CD14-positive monocyte (primary cell): ENCODE results near the gene CENPS. TPM values are rescaled to one million over a fixed set of nuclear protein-coding genes. Genes with fewer than 3 reads are reported as not detected.

Experiments
- DNase-seq, 3 donors: peaks; one replicate each; pipeline ENCODE4 v3.0.0-alpha.2; 2011 to 2022
- H2AFZ ChIP-seq: 2 replicates; pipeline ENCODE4 v1.6.0; 2012; ENCODE audit warnings: mild to moderate bottlenecking, low read depth, low read length, inconsistent platforms; ENCODE audit not compliant: insufficient read depth, poor library complexity, severe bottlenecking
- H3K27ac ChIP-seq, 2 donors: 1 replicate in 1 of 2; 2 replicates in 1 of 2; pipeline ENCODE4 v1.5.1; 2012 to 2013; ENCODE audit warnings: low read length in 2 of 2, control low read depth in 1 of 2, inconsistent platforms in 1 of 2, low read depth in 1 of 2, mild to moderate bottlenecking in 1 of 2
- H3K27me3 ChIP-seq, 2 donors: one replicate each; pipeline versions ENCODE4 v1.6.0 to v1.6.1; 2011 to 2013; ENCODE audit warnings: low read length in 2 of 2; ENCODE audit not compliant: control insufficient read depth in 2 of 2, insufficient read depth in 2 of 2
- H3K36me3 ChIP-seq, 2 donors: replicated peaks in 1 of 2; 1 replicate in 1 of 2; 2 replicates in 1 of 2; pipeline versions ENCODE4 v1.5.1 to v1.6.1; 2012 to 2013; ENCODE audit warnings: low read length in 2 of 2, control low read depth in 1 of 2, inconsistent platforms in 1 of 2, mild to moderate bottlenecking in 1 of 2; ENCODE audit not compliant: insufficient read depth in 2 of 2, control insufficient read depth in 1 of 2
- H3K4me1 ChIP-seq, 2 donors: 1 replicate in 1 of 2; 2 replicates in 1 of 2; pipeline versions ENCODE4 v1.5.1 to v1.6.1; 2012 to 2013; ENCODE audit warnings: low read length in 2 of 2, control low read depth in 1 of 2, inconsistent platforms in 1 of 2, mild to moderate bottlenecking in 1 of 2, moderate library complexity in 1 of 2; ENCODE audit not compliant: insufficient read depth in 2 of 2, control insufficient read depth in 1 of 2
- H3K4me2 ChIP-seq: replicated peaks from 2 replicates; pipeline ENCODE3; 2012; ENCODE audit warnings: low read length, moderate library complexity, mild to moderate bottlenecking; ENCODE audit not compliant: poor library complexity, severe bottlenecking; ENCODE audit errors: extremely low read depth
- H3K4me3 ChIP-seq, 3 experiments: fragments of 200-600 bp in 1 of 3; sonication (generic) in 1 of 3; replicated peaks in 1 of 3; 1 replicate in 2 of 3; 2 replicates in 1 of 3; pipeline ENCODE4 v1.5.1; 2011 to 2013; ENCODE audit warnings: low read length in 3 of 3, mild to moderate bottlenecking in 3 of 3, control low read depth in 2 of 3, low read depth in 2 of 3, inconsistent platforms in 1 of 3, moderate library complexity in 1 of 3
- H3K79me2 ChIP-seq: 2 replicates; pipeline ENCODE4 v1.6.0; 2012; ENCODE audit warnings: mild to moderate bottlenecking, control low read depth, inconsistent platforms, low read length, moderate library complexity; ENCODE audit not compliant: insufficient read depth
- H3K9ac ChIP-seq: 2 replicates; pipeline ENCODE4 v1.6.0; 2017; ENCODE audit warnings: low read length, mild to moderate bottlenecking; ENCODE audit not compliant: insufficient read depth, poor library complexity, severe bottlenecking
- H3K9me3 ChIP-seq, 2 donors: replicated peaks in 1 of 2; 1 replicate in 1 of 2; 2 replicates in 1 of 2; pipeline versions ENCODE4 v1.5.1 to v1.6.1; 2012 to 2013; ENCODE audit warnings: low read length in 2 of 2, control low read depth in 1 of 2; ENCODE audit not compliant: control insufficient read depth in 1 of 2, insufficient read depth in 1 of 2
- H4K20me1 ChIP-seq: 2 replicates; pipeline ENCODE4 v1.6.0; 2012; ENCODE audit warnings: mild to moderate bottlenecking, low read length, control low read depth, moderate library complexity; ENCODE audit not compliant: insufficient read depth
- H3K27ac Mint-ChIP-seq, 7 donors: one replicate each; pipeline ENCODE4 v1.8.0; 2020; ENCODE audit warnings: mild to moderate bottlenecking in 7 of 7, mixed read lengths in 7 of 7, moderate library complexity in 6 of 7, inconsistent platforms in 2 of 7
- H3K27me3 Mint-ChIP-seq, 3 donors: one replicate each; pipeline ENCODE4 v1.8.0; 2021 to 2022; ENCODE audit warnings: low read depth in 3 of 3, mild to moderate bottlenecking in 3 of 3, mixed read lengths in 3 of 3, moderate library complexity in 3 of 3, inconsistent platforms in 1 of 3
- H3K36me3 Mint-ChIP-seq, 2 donors: one replicate each; pipeline ENCODE4 v1.8.0; 2020; ENCODE audit warnings: mixed read lengths in 2 of 2, inconsistent platforms in 1 of 2, mild to moderate bottlenecking in 1 of 2
- H3K4me1 Mint-ChIP-seq: one replicate; pipeline ENCODE4 v1.8.0; 2020; ENCODE audit warnings: mild to moderate bottlenecking, mixed read lengths
- H3K4me3 Mint-ChIP-seq, 2 donors: one replicate each; pipeline ENCODE4 v1.8.0; 2020; ENCODE audit warnings: mild to moderate bottlenecking in 2 of 2, mixed read lengths in 2 of 2, moderate library complexity in 1 of 2
- H3K9me3 Mint-ChIP-seq, 7 donors: one replicate each; pipeline ENCODE4 v1.8.0; 2020 to 2022; ENCODE audit warnings: mixed read lengths in 7 of 7, mild to moderate bottlenecking in 6 of 7, moderate library complexity in 6 of 7, inconsistent platforms in 2 of 7
- WGBS: methylation state at CpG from one replicate; pipeline ENCODE4 v1.1.5; 2013; ENCODE audit warnings: missing lambda C conversion rate; ENCODE audit not compliant: insufficient coverage; 5-methylcytosine and 5-hydroxymethylcytosine counted together
- intact Hi-C, 2 donors: fragments of 100-400 bp; cut with micrococcal nuclease; formaldehyde crosslinking; loops; one replicate each; pipeline versions ENCODE4 v1.15.0 to v1.15.1; 2023
- polyA plus RNA-seq, 3 donors: library from polyadenylated mRNA; depleted of rRNA in 1 of 3; unstranded in 2 of 3; stranded (reverse) in 1 of 3; fragments of 300-500 nt in 2 of 3; fragments of >200 nt in 1 of 3; fragmentation: Illumina TruSeq in 2 of 3; gene quantifications; 1 replicate in 2 of 3; 2 replicates in 1 of 3; pipeline ENCODE4 v1.2.3, GENCODE V29; 2012 to 2021
- TF ChIP-seq, protein P1 (sequence below): fragments of 200-600 bp; IDR thresholded peaks from one replicate; pipeline ENCODE4 v1.8.0; 2022; ENCODE audit warnings: antibody characterized with exemption, mild to moderate bottlenecking

The CENPS gene
- polyA plus RNA-seq, 3 donors, result 0.48 to 3.5 (median 2.5) TPM

DNA sequence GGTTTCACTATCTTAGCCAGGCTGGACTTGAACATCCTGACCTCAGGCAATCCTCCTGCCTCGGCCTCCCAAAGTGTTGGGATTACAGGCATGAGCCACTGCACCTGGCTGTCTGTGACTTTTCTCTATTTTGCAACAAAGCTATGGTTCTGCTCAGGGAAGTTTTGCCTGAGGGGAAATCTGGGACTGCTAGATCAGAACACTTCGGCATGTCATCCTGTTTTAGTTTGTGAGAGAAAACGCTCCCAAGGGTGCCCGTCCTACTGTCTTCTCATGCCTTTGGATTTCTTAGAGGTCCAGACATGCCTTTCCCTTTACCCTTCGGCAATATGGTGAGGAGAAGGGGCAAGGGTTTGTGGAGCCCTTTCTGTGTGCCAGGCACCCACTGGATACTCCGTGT, 14.0 kb downstream of the CENPS start:
- H2AFZ ChIP-seq, result no peak overlapping the region
- Mint-ChIP-seq H3K36me3 (peaks cover 3 to 11% of the 10 kb centered on the region in 2 donors), H3K4me1 (no peaks in the 10 kb centered on the region), H3K27me3 (peaks cover 0 to 2% (median 0%) of the 10 kb centered on the region in 3 donors), H3K4me3 (no peak overlapping the region), H3K9me3 (no peaks in the 10 kb centered on the region), H3K27ac (peak overlapping the region in 1 of 7 donors; percentile 18)
- H3K79me2 ChIP-seq, result no peaks in the 10 kb centered on the region
- no peak overlapping the region for H3K9ac ChIP-seq
- no peak for DNase-seq
- H3K4me2 ChIP-seq, result no peak overlapping the region
- no peaks in the 10 kb centered on the region for H3K9me3 ChIP-seq
- H3K27ac ChIP-seq, result no peak overlapping the region
- H3K4me3 ChIP-seq, result no peak overlapping the region
- H3K4me1 ChIP-seq, result no peaks in the 10 kb centered on the region
- intact Hi-C loops, result no loop called here
- TF ChIP-seq, protein P1, sequence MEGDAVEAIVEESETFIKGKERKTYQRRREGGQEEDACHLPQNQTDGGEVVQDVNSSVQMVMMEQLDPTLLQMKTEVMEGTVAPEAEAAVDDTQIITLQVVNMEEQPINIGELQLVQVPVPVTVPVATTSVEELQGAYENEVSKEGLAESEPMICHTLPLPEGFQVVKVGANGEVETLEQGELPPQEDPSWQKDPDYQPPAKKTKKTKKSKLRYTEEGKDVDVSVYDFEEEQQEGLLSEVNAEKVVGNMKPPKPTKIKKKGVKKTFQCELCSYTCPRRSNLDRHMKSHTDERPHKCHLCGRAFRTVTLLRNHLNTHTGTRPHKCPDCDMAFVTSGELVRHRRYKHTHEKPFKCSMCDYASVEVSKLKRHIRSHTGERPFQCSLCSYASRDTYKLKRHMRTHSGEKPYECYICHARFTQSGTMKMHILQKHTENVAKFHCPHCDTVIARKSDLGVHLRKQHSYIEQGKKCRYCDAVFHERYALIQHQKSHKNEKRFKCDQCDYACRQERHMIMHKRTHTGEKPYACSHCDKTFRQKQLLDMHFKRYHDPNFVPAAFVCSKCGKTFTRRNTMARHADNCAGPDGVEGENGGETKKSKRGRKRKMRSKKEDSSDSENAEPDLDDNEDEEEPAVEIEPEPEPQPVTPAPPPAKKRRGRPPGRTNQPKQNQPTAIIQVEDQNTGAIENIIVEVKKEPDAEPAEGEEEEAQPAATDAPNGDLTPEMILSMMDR, result no peak
- H3K36me3 ChIP-seq, result no peaks in the 10 kb centered on the region
- H3K27me3 ChIP-seq, result no peaks in the 10 kb centered on the region
- 100% methylated on average over 2 of the region's 6 CpGs for WGBS
- H4K20me1 ChIP-seq, result no peaks in the 10 kb centered on the region

DNA sequence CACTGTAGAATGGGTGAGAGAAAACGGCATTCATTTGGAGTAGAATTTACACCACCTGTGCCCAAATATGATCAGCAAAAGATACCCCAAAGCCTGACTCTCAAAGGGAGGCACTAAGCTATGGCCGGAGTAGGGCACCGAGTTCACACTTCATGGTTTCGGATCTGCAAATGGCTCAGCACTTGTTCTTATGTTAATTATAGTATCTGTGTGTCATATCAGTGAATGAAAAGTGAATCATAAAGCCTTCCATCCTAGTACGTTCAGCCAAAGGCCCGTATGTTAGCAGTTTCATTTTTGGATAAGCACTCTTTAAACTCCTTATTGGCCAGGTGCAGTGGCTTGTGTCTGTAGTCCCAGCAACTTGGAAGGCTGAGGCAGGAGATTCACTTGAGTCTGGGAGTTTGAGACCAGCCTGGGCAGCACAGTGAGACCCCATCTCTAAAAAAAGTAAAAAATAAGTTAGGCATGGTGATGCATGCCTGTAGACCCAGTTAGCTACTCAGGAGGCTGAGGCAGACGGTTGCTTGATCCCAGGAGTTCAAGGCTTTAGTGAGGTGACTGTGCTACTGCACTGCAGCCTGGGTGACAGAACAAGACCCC, 14.7 kb downstream of the CENPS start:
- H3K27me3 Mint-ChIP-seq, result peaks cover 0 to 2% (median 0%) of the 10 kb centered on the region in 3 donors
- 97% methylated on average over 2 of the region's 7 CpGs for WGBS
- H3K9me3 ChIP-seq, result no peaks in the 10 kb centered on the region
- TF ChIP-seq, protein P1, result no peak
- DNase-seq, result no peak
- no peaks in the 10 kb centered on the region for H4K20me1 ChIP-seq
- no peaks in the 10 kb centered on the region for H3K4me1 Mint-ChIP-seq
- H3K4me3 Mint-ChIP-seq, result no peak overlapping the region
- H3K4me1 ChIP-seq, result no peaks in the 10 kb centered on the region
- no peaks in the 10 kb centered on the region for H3K79me2 ChIP-seq
- intact Hi-C loops, result no loop called here
- no peak overlapping the region for H3K4me3 ChIP-seq
- no peak overlapping the region for H2AFZ ChIP-seq
- H3K36me3 Mint-ChIP-seq, result peaks cover 3 to 11% of the 10 kb centered on the region in 2 donors
- no peak overlapping the region for H3K27ac Mint-ChIP-seq
- H3K9ac ChIP-seq, result no peak overlapping the region
- no peaks in the 10 kb centered on the region for H3K36me3 ChIP-seq
- H3K27me3 ChIP-seq, result no peaks in the 10 kb centered on the region
- no peak overlapping the region for H3K27ac ChIP-seq
- H3K9me3 Mint-ChIP-seq, result no peaks in the 10 kb centered on the region
- H3K4me2 ChIP-seq, result no peak overlapping the region
